ENCODE results near the gene NUCB1.
"Not testable (repeated sequence)": the region's sequence is repeated elsewhere in the genome, so short reads cannot be mapped to it uniquely, and the experiment has no call there.

NUCB1 gene

GRCh38 chr19:48874303-48875135 lies 25.6 kb upstream of the NUCB1 start:
- peak; percentile 70 for DNase-seq (ENCODE audit: low read depth)

GRCh38 chr19:48876043-48876981 lies 23.8 kb upstream of the NUCB1 start:
- DNase-seq (ENCODE audit: low read depth): not testable (repeated sequence)

GRCh38 chr19:48877855-48878195 lies 22.3 kb upstream of the NUCB1 start:
- no peak for DNase-seq (ENCODE audit: low read depth)

GRCh38 chr19:48878196-48879024 lies 21.7 kb upstream of the NUCB1 start:
- no peak for DNase-seq (ENCODE audit: low read depth)

- DNase-seq (ENCODE audit: low read depth): no peak
Measured at GRCh38 chr19:48879025-48879637, 21.0 kb upstream of the NUCB1 start.

- not testable (repeated sequence) for DNase-seq (ENCODE audit: low read depth)
Measured at GRCh38 chr19:48879696-48880095, 20.4 kb upstream of the NUCB1 start.

GRCh38 chr19:48881741-48882657 lies 18.1 kb upstream of the NUCB1 start:
- DNase-seq (ENCODE audit: low read depth): no peak

- no peak for DNase-seq (ENCODE audit: low read depth)
Measured at GRCh38 chr19:48883726-48884125, 16.4 kb upstream of the NUCB1 start.

GRCh38 chr19:48887861-48888612 lies 12.1 kb upstream of the NUCB1 start:
- no peak for DNase-seq (ENCODE audit: low read depth)

GRCh38 chr19:48889496-48889895 lies 10.6 kb upstream of the NUCB1 start:
- not testable (repeated sequence) for DNase-seq (ENCODE audit: low read depth)

GRCh38 chr19:48890551-48890950 lies 9.6 kb upstream of the NUCB1 start:
- DNase-seq (ENCODE audit: low read depth): no peak

- no peak for DNase-seq (ENCODE audit: low read depth)
Measured at GRCh38 chr19:48895226-48895625, 4.9 kb upstream of the NUCB1 start.

- no peak for DNase-seq (ENCODE audit: low read depth)
Measured at GRCh38 chr19:48896191-48896720, 3.9 kb upstream of the NUCB1 start.

- DNase-seq (ENCODE audit: low read depth): no peak
Measured at GRCh38 chr19:48897181-48897580, 2.9 kb upstream of the NUCB1 start.

GRCh38 chr19:48899386-48899749 lies 744 bp upstream of the NUCB1 start:
- not testable (repeated sequence) for DNase-seq (ENCODE audit: low read depth)

- DNase-seq (ENCODE audit: low read depth): no peak
Measured at GRCh38 chr19:48900477-48901406, 630 bp downstream of the NUCB1 start.

- DNase-seq (ENCODE audit: low read depth): not testable (repeated sequence)
Measured at GRCh38 chr19:48902291-48902690, 2.2 kb downstream of the NUCB1 start.

GRCh38 chr19:48903788-48904187 lies 3.7 kb downstream of the NUCB1 start:
- DNase-seq (ENCODE audit: low read depth): not testable (repeated sequence)
